IPS DF 6.9 (cell line): Measurements from ENCODE around the gene DACH2.
A peak's percentile ranks its signal among the peaks of the same experiment; 100 is the strongest.

Source experiments
- DNase-seq: peaks from one replicate; pipeline ENCODE4 v3.0.0-alpha.2; 2013; ENCODE audit warnings: low read depth, low spot score
- H3K27ac ChIP-seq: one replicate; pipeline ENCODE4 v1.5.1; 2013; ENCODE audit warnings: low read length, control low read depth
- H3K27me3 ChIP-seq: 2 replicates; pipeline ENCODE4 v1.6.1; 2013; ENCODE audit warnings: mild to moderate bottlenecking, low read length; ENCODE audit not compliant: control insufficient read depth, insufficient read depth
- H3K36me3 ChIP-seq: 2 replicates; pipeline ENCODE4 v1.6.1; 2013; ENCODE audit warnings: low read length; ENCODE audit not compliant: control insufficient read depth, insufficient read depth
- H3K4me1 ChIP-seq: 2 replicates; pipeline ENCODE4 v1.6.1; 2013; ENCODE audit warnings: low read length; ENCODE audit not compliant: control insufficient read depth, insufficient read depth
- H3K4me3 ChIP-seq: 2 replicates; pipeline ENCODE4 v1.5.1; 2013; ENCODE audit warnings: mild to moderate bottlenecking, low read length
- H3K9me3 ChIP-seq: 2 replicates; pipeline ENCODE4 v1.6.1; 2013; ENCODE audit warnings: low read length, inconsistent platforms; ENCODE audit not compliant: control insufficient read depth, insufficient read depth
- WGBS: extraction: QIAGEN DNeasy Blood & Tissue Kit; methylation state at CpG from one replicate; pipeline ENCODE4 v1.1.7; 2013; ENCODE audit warnings: mixed read lengths, missing lambda C conversion rate; ENCODE audit not compliant: insufficient read length, insufficient coverage; 5-methylcytosine and 5-hydroxymethylcytosine counted together

Gene DACH2

DNA sequence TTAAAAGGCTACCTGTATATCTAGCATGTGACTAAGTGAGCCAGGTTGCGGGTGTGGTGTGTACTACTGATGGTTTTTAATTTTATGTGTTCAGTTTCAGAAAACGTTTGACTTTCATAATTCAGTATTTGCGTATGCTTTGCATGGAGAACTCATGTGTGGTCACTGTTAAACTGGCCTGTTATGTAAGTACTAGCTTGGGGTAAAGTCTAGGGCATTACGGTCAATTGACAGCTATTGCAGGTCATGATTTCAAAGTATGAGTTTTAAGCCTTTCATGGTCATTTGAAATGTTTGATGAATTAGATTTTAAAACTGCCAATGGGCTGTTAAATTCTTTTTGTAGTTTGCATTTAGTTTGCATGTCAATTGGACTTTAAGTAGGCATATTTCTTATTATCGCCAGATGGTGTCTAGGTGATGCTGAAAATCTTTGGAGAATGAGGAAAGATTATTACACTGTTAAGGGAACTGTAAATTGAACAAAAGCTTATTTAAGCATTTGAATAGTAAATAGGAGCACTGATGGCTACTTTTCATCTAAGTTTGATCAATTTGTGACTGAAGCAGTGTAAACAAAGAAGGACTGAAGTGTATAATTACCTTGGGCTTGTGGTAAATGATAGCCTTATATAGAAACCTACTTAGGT lies 563.4 kb downstream of the DACH2 start:
- Histone ChIP-seq H3K36me3 (no peaks in the 10 kb centered on the region), H3K27me3 (no peaks in the 10 kb centered on the region), H3K9me3 (no peaks in the 10 kb centered on the region), H3K4me3 (no peak overlapping the region), H3K4me1 (no peaks in the 10 kb centered on the region), H3K27ac (no peak overlapping the region)
- no CpG with 5 or more reads among the region's 5 CpGs for WGBS
- DNase-seq, result no peak

DNA sequence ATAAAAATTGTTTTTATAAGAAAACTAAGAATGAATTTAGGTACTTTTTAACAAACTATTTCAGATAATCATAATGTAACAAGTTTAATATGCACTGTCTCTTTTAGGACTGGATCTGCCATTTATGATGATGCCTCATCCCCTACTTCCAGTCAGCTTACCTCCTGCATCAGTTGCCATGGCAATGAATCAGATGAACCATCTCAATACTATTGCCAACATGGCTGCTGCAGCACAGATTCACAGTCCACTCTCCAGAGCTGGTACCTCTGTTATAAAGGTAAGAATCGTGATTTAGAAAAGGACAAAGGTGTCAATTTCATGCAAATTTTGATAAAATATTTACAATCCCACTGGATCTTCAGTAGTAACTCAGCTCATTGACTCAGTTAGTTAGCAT lies 566.2 kb downstream of the DACH2 start:
- WGBS, result no CpG with 5 or more reads among the region's 1 CpG
- no peak overlapping the region for H3K27ac ChIP-seq
- no peaks in the 10 kb centered on the region for H3K27me3 ChIP-seq
- DNase-seq, result no peak
- H3K9me3 ChIP-seq, result no peaks in the 10 kb centered on the region
- H3K4me3 ChIP-seq, result no peak overlapping the region
- H3K4me1 ChIP-seq, result no peaks in the 10 kb centered on the region
- no peaks in the 10 kb centered on the region for H3K36me3 ChIP-seq

DNA sequence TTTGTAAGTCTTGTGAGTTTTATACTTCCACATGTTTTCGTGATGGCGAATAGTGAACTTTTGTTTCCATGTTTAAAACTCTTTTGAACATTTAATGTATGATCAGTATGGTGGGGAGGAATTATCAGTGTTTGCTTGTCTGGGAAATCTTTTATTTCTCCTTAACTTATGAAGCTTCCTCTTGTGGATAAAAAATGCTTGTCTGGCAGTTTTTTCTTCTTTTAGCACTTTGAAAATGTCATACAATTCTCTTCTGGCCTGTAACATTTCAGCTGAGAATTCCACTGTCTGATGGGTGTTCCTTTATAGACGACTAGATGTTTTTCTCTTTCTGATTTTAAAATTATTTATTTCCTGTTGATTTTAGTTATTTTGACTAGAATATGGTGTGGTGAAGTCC lies 576.0 kb downstream of the DACH2 start:
- DNase-seq, result no peak
- Histone ChIP-seq H3K27ac (no peak overlapping the region), H3K9me3 (no peaks in the 10 kb centered on the region), H3K27me3 (no peaks in the 10 kb centered on the region), H3K36me3 (no peaks in the 10 kb centered on the region), H3K4me3 (no peak overlapping the region), H3K4me1 (no peaks in the 10 kb centered on the region)
- WGBS, result no CpG with 5 or more reads among the region's 3 CpGs

DNA sequence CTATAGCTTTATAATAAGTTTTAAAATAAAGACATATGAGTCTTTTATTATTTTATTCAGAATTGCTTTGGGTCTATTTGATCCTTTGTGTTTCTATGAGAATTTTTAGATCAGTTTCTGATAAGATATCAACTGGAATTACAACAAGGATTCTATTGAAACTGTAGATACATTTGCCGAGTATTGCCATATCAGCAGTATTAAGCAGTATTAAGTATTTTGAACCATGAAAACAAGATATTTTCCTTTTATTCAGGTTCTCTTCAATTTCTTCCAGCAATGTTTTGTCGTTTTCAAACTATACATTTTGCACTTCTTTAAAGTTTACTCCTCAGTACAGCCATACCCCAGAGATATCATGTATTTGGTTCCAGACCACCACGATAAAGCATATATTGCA lies 598.8 kb downstream of the DACH2 start:
- Histone ChIP-seq H3K4me3 (no peak overlapping the region), H3K4me1 (no peaks in the 10 kb centered on the region), H3K9me3 (no peaks in the 10 kb centered on the region), H3K27ac (no peak overlapping the region), H3K36me3 (no peaks in the 10 kb centered on the region), H3K27me3 (no peaks in the 10 kb centered on the region)
- no peak for DNase-seq
- WGBS, result no CpG with 5 or more reads among the region's 3 CpGs

DNA sequence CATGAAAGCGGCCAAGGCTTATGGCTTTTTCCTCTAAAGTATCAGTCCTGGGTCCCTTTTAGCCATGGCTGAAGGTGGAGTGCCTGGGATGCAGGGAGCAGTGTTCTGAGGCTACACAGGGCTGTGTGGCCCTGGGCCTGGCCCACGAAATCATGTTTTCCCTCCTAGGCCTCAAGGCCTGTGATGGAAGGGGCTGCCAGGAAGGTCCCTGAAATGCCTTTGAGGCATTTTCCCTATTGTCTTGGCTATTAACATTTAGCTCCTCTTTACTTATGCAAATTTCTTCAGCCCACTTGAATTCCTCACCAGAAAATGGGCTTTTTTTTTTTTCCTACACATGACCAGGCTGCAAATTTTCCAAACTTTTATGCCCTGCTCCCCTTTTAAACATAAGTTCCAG lies 657.0 kb downstream of the DACH2 start:
- no peaks in the 10 kb centered on the region; the same call in 1 of the 2 replicates for H3K4me1 ChIP-seq
- DNase-seq, result no peak
- no peaks in the 10 kb centered on the region for H3K27me3 ChIP-seq
- no peaks in the 10 kb centered on the region for H3K36me3 ChIP-seq
- H3K9me3 ChIP-seq, result no peaks in the 10 kb centered on the region
- whole genome bisulfite sequencing, result no CpG with 5 or more reads among the region's 2 CpGs
- H3K4me3 ChIP-seq, result no peak overlapping the region
- H3K27ac ChIP-seq, result no peak overlapping the region

DNA sequence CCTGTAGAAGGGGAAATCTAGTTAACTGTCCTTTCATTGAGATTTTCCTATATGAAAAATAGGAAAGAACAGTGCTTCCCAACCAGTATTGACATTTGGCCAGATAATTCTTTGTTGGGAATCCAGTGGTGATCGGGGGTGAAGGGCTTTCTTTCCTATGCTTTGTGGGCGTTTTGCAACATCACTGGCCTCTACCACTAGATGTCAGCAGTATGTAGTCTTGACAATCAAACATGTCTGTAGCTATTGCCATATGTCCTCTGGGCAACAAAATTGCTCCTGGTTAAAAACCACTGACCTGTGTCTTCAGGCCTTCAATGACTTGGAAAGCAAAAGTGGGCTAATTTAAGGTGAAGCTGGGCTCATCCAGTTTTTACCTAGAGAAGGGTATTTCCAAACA lies 658.5 kb downstream of the DACH2 start:
- Histone ChIP-seq H3K4me1 (no peaks in the 10 kb centered on the region; the same call in 1 of the 2 replicates), H3K9me3 (no peaks in the 10 kb centered on the region), H3K4me3 (no peak overlapping the region), H3K27ac (no peak overlapping the region), H3K27me3 (no peaks in the 10 kb centered on the region), H3K36me3 (no peaks in the 10 kb centered on the region)
- peak; percentile 20 for DNase-seq
- WGBS, result no CpG with 5 or more reads among the region's 2 CpGs

DNA sequence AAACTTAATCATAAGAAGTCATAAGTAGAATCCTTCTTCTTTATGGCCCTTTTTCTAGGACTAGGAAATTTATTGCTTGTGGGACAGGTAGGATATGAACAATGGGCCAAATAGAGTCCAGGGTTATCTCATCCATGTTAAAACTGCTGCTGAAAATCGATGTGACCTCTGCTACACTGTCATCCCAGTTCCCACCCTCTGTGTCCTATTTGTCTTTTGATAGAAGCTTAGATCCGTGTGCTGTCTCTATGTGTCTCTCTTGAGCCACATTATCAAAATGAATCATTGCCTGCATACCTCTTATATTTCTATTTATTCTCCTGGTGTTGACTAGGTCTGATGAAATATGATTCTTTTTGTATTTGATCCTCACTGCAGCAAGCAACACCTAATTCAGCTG lies 661.4 kb downstream of the DACH2 start:
- Histone ChIP-seq H3K4me3 (no peak overlapping the region), H3K36me3 (no peaks in the 10 kb centered on the region), H3K4me1 (no peaks in the 10 kb centered on the region; the same call in 1 of the 2 replicates), H3K27me3 (no peaks in the 10 kb centered on the region), H3K9me3 (no peaks in the 10 kb centered on the region), H3K27ac (no peak overlapping the region)
- DNase-seq, result no peak
- WGBS, result no CpG with 5 or more reads among the region's 2 CpGs

DNA sequence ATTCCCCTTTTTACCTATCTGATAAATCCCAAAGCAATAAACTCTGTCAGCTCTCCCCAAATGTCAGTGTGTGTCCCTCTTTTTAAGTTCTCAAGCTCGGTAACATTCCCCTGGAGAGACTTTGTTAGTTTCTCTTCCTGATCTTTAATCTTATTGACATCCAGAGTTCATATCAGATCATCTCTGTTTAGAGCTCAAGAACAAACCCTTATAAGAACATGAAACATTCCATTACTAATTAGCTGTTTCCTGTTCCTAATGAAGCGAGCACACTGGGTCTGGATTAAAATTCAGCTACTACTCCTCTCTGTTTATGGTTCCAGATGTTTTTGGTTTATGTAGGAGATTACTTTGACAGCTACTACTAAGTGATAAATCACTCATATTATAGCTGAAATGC lies 681.5 kb downstream of the DACH2 start:
- no peaks in the 10 kb centered on the region for H3K9me3 ChIP-seq
- H3K4me1 ChIP-seq, result no peaks in the 10 kb centered on the region
- no peaks in the 10 kb centered on the region for H3K27me3 ChIP-seq
- no CpG with 5 or more reads among the region's 2 CpGs for WGBS
- H3K4me3 ChIP-seq, result no peak overlapping the region
- DNase-seq, result no peak
- H3K36me3 ChIP-seq, result no peaks in the 10 kb centered on the region
- H3K27ac ChIP-seq, result no peak overlapping the region

DNA sequence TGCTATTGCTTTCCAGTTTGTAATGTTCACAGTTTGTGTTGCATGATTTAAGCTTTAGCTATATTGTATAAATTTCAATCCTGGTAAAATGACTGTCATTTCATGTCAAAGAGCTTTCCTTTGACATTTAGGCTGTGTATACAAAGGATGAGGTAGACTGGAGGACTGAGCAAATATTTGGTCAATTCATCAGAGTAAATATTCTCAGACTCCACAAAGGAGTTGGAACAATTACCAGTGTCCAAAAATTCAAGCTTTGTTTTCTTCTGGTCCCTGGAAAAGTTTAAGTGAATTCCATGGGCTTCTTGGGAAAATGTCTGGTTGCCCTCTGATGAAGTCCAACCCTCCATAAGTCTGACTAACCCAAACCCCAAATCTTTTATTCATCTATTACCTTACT lies 682.4 kb downstream of the DACH2 start:
- no peaks in the 10 kb centered on the region for H3K4me1 ChIP-seq
- H3K4me3 ChIP-seq, result no peak overlapping the region
- H3K27me3 ChIP-seq, result no peaks in the 10 kb centered on the region
- no peaks in the 10 kb centered on the region for H3K36me3 ChIP-seq
- DNase-seq, result no peak
- no peaks in the 10 kb centered on the region for H3K9me3 ChIP-seq
- H3K27ac ChIP-seq, result no peak overlapping the region

DNA sequence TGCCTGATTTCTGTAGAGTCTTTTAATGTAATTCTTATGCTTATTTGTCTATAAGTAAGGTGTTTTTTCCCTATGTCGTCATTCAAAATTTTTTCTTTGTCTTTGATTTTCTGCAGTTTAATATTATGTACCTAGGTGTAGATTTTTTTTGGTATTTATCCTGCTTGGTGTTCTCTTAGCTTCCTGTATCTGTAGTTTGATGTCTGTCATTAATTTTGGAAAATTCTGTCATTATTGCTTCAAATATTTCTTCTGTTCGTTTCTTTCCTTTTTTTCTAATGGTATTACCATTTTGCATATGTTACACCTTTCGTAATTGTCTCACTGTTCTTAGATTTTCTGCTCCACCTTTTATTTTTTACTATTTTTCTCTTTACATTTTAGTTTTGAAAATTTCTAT lies 696.9 kb downstream of the DACH2 start:
- Histone ChIP-seq H3K9me3 (no peaks in the 10 kb centered on the region), H3K36me3 (no peaks in the 10 kb centered on the region), H3K4me3 (no peak overlapping the region), H3K4me1 (no peaks in the 10 kb centered on the region), H3K27ac (no peak overlapping the region), H3K27me3 (no peaks in the 10 kb centered on the region)
- no peak for DNase-seq
- no CpG with 5 or more reads among the region's 3 CpGs for WGBS
